DLD1 (cell line): ENCODE data around the gene TBC1D14.
"Not testable (repeated sequence)": the region's sequence is repeated elsewhere in the genome, so short reads cannot be mapped to it uniquely, and the experiment has no call there.

Experiments used
- in situ Hi-C: cut with HindIII; loops from 2 replicates; pipeline ENCODE4 v1.10.0; 2017; ENCODE audit warnings: low sequenced_read_pairs

TBC1D14 gene

DNA sequence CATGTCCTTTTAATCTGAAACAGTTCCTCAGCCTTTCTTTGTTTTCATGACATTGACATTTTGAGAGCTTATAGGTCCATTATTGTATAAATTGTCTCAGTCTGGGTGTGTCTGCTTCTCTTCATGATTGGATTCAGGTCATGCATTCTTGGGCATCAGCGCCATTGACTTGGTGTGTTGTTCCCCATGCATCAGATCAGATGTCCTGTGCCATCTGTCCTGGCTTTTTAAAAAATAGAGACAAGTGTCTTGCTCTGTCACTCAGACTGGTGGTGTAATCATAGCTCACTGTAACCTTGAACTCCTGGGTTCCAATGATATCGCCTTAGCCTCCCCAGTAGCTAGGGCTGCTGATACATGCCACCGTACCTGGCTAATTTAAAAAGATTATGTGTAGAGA, 55.7 kb downstream of the TBC1D14 start:
- in situ Hi-C loops = loop anchor here (5.0 kb wide), 1 partner anchor 72 kb away; no protein-coding TSS in a partner anchor

- in situ Hi-C loops = loop anchor here (5.0 kb wide), 1 partner anchor 69 kb away; no protein-coding TSS in a partner anchor
These were observed 58.3 kb downstream of the TBC1D14 start for GRCh38 chr4:6967846-6968340.

- in situ Hi-C loops = loop anchor here (5.0 kb wide), 1 partner anchor 69 kb away; no protein-coding TSS in a partner anchor
These were observed 58.9 kb downstream of the TBC1D14 start for GRCh38 chr4:6968496-6968895.

GRCh38 chr4:6969826-6970800, 60.5 kb downstream of the TBC1D14 start:
- in situ Hi-C loops = loop anchor here (5.0 kb wide), 1 partner anchor 67 kb away; no protein-coding TSS in a partner anchor

GRCh38 chr4:6971536-6972374, 62.1 kb downstream of the TBC1D14 start:
- in situ Hi-C loops = no loop called here

DNA sequence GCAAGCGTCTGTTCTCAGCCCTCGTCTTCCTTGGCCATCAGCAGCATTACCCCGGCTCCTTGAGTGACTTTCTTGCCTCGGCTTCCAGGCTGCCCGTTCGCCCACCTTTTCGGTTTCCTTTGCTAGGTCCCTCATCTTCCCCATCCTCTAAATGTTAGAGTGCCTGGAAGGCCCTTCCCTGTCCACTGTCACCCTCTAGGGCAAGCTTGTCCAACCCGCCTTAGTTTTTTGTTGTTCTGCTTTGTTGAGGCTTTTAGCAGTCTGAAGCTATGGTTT, 62.7 kb downstream of the TBC1D14 start:
- in situ Hi-C loops = no loop called here

GRCh38 chr4:6972911-6973310, 63.3 kb downstream of the TBC1D14 start:
- in situ Hi-C loops = no loop called here

GRCh38 chr4:6974138-6974848, 64.7 kb downstream of the TBC1D14 start:
- in situ Hi-C loops = no loop called here

GRCh38 chr4:6977846-6978245, 68.2 kb downstream of the TBC1D14 start:
- in situ Hi-C loops = not testable (repeated sequence)

- in situ Hi-C loops = no loop called here
These were observed 74.0 kb downstream of the TBC1D14 start for GRCh38 chr4:6983544-6984142.

- in situ Hi-C loops = no loop called here
These were observed 75.2 kb downstream of the TBC1D14 start for GRCh38 chr4:6984612-6985425.

DNA sequence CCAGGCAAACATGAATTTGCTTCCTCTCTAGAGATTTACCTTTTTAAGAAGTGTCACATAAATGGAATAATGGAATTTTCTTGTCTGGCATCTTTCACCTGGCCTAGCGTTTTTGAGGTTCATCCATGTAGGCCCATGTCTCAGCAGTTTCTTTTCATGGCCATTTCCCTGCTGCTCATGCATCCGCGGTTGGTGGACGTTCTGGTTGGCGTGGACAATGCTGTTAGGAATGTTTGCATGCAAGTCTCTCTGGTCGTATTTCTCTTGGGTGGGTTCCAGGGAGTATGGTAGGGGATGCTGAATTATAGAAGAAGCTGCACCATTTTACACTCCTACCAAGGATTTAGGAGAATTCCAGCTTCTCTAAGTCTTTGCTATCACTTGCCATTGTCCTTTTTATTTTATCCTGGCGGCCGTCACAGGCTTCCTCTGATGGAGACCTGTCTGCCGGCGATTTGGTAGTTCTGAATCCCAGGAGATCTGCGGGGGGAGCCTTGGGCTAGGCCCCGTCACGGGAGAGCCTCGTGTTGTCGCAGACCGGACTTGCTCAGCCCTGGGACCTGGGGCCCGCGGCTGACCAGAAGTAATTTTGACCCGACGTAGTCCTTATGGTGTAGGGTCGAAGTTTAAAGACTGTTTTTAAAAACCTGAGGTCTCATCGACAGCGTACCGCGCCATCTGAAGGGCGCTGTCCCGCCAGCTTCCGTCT, 76.6 kb downstream of the TBC1D14 start:
- in situ Hi-C loops = no loop called here

DNA sequence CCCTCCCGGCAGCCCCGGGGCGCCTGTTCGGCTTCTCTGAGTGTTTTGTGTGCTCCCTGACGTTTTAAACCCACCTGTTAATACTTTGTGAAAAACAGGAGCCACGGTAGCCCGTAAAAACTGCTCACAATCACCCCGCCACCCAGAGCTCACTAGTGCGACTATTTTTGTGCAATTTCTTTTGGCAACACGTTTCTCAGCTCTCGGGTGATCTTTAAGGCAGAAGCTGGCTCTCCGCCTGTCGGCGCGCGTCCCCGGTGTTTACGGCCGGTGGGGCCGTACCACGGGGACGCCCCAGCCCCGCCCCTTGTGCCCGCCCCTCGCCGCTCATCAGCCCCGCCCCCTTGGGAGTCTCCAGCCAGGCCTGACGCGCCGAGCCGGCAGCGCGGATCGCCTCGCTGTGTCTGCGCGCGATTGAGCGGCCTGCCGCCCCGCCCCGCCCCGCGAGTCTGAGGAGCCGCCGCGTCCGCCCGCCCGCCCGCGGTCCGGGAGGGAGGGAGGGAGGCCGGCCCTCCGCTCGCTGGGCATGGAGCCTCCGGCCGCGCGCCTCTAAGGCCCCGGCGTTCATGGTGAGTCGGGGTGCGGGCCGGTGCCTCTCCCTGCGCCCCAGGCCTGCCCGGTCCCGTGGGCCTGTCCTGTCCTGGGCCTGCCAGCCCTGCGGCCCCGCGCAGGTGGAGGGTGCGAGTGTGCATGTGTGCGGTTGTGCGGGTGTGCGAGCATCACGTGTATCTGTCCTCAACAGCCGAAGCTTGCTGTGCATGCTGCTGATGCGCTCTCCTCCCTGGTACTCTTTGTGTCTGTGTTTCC, 77.4 kb downstream of the TBC1D14 start:
- in situ Hi-C loops = no loop called here

DNA sequence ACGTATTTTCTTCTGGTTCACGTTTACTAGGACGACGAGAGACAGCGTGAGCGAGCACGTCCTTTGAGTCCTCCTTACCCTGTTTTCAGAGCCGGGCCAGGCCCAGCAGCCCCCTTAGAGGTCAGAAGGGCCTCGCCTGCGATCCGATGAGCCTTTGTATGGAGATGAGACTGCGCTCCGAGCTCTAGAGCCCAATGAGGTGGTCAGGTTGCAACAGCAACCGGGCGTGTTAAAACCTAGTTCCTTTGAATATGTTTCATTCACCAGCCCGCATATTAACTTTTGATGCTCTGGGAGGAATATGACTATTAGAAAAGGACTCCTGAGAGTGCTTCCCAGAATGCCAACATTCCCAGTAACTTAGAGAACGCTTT, 77.9 kb downstream of the TBC1D14 start:
- in situ Hi-C loops = no loop called here

DNA sequence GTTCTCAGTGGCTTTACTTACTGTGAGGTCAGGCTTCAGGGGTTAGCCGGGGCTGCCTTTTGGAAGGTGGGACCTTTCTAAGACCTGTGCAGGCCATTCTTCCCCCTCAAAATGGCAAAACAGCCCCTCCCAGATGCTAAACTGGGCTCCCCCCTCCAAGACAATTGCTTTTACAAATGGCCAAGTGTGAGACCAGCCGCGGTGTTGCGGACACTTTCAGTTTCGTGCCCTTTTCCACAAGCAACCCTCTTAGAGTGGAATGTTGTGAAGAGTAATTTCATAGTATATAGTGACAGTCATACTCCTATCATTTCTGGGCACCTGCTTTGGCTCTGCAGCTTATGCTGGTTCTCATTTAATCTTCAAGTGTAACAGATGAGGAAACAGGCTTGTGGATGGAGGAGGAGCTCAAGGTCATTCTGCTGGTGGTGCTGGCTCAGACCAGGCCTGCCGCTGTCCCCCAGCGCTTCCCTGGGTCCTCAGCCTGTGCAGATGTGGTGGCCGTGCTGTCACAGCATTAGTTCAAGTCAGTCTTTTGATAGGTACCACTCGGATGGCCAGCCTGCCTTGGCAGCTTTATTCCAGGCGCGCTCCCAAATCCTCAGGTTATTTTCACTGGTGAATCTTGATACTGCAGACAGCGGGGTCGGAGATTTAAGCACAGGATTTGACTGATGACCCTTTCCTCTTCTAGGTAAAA, 78.5 kb downstream of the TBC1D14 start:
- in situ Hi-C loops = no loop called here

- in situ Hi-C loops = no loop called here
These were observed 79.8 kb downstream of the TBC1D14 start for GRCh38 chr4:6989331-6989923.

GRCh38 chr4:6990661-6991060, 81.0 kb downstream of the TBC1D14 start:
- in situ Hi-C loops = no loop called here
